ENCODE measurements around the gene ZFP28.

The ZFP28 gene

DNA sequence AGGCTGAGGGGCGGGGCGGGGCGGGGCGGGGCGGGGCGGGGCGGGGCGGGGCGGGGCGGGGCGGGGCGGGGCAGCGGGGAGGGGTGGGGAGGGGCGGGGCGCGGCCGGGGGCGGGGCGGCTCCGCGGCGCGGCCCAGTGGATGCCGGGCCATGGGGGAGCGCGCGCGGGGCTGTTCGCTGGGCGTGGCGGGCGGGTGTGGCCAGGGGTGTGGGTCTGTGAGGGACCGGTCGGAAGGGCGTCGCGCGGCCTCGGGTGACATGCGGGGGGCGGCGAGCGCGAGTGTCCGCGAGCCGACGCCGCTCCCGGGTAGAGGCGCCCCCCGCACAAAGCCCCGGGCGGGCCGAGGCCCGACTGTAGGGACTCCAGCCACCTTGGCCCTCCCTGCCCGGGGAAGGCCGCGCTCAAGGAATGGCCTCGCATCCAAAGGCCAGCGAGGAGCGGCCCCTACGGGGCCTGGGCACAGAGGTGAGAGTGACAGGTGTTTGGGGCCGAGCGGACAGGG, at the start of gene ZFP28:
Gene ZFP28, plus strand, starts transcription at position 188 of the 503 bp plus-strand sequence. Its CDS starts 71 bp downstream, at position 259.
- DNase-seq: no peak

- no peak for DNase-seq
Measured at GRCh38 chr19:56491399-56491798, 47.3 kb upstream of the ZFP28 start.

DNA sequence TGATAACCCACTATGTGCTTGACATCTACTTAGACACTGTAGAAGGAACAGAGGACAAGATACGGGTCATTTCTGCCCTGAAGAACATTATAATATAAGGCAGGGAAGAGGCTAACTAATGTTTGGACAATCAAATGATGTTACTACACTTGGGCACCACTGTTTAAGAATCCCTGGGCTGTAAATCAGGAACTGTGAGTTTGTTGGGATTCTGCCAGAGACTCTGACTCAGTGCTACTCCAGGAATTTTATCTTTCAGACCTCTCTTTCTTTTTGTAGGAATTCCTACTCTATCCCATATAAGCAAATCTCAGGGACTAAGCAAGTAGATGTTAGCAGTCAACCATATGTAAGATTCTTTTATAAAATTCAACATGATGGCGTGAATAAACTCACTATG, 34.2 kb upstream of the ZFP28 start:
- no peak for DNase-seq

GRCh38 chr19:56507446-56508289, 31.1 kb upstream of the ZFP28 start, which contains the start of gene ZNF471:
Gene ZNF471 (plus strand): TSS chr19:56507855. CDS start chr19:56511572, 3,717 bp downstream.
- DNase-seq: no peak

GRCh38 chr19:56508290-56508778, 30.4 kb upstream of the ZFP28 start:
- DNase-seq: no peak

DNA sequence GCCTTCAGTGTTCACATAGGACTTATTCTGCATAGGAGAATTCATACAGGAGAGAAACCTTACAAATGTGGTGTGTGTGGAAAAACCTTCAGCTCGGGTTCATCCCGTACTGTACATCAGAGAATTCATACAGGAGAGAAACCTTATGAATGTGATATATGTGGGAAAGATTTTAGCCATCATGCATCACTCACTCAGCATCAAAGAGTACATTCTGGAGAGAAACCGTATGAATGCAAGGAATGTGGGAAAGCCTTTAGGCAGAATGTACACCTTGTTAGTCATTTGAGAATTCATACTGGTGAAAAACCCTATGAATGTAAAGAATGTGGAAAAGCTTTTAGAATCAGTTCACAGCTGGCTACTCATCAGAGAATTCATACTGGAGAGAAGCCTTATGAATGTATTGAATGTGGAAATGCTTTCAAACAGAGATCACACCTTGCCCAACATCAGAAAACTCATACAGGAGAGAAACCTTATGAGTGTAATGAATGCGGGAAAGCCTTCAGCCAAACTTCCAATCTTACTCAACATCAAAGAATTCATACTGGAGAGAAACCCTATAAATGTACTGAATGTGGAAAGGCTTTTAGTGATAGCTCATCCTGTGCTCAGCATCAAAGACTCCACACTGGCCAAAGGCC, 13.4 kb upstream of the ZFP28 start:
- DNase-seq: no peak

GRCh38 chr19:56537442-56537841, 1.3 kb upstream of the ZFP28 start:
- DNase-seq: no peak

GRCh38 chr19:56538254-56538760, 441 bp upstream of the ZFP28 start:
- DNase-seq: peak; percentile 2

GRCh38 chr19:56543776-56544175, 5.0 kb downstream of the ZFP28 start:
- no peak for DNase-seq

GRCh38 chr19:56547535-56547934, 8.8 kb downstream of the ZFP28 start:
- DNase-seq: no peak

DNA sequence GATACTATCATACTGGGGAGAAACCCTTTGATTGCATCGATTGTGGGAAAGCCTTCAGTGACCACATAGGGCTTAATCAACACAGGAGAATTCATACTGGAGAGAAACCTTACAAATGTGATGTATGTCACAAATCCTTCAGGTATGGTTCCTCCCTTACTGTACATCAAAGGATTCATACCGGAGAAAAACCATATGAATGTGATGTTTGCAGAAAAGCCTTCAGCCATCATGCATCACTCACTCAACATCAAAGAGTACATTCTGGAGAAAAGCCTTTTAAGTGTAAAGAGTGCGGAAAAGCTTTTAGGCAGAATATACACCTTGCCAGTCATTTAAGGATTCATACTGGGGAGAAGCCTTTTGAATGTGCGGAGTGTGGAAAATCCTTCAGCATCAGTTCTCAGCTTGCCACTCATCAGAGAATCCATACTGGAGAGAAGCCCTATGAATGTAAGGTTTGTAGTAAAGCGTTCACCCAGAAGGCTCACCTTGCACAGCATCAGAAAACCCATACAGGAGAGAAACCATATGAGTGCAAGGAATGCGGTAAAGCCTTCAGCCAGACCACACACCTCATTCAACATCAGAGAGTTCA, 15.6 kb downstream of the ZFP28 start:
- no peak for DNase-seq

GRCh38 chr19:56562766-56563165, 24.0 kb downstream of the ZFP28 start:
- no peak for DNase-seq

GRCh38 chr19:56566904-56567273, 28.1 kb downstream of the ZFP28 start:
- DNase-seq: no peak

DNA sequence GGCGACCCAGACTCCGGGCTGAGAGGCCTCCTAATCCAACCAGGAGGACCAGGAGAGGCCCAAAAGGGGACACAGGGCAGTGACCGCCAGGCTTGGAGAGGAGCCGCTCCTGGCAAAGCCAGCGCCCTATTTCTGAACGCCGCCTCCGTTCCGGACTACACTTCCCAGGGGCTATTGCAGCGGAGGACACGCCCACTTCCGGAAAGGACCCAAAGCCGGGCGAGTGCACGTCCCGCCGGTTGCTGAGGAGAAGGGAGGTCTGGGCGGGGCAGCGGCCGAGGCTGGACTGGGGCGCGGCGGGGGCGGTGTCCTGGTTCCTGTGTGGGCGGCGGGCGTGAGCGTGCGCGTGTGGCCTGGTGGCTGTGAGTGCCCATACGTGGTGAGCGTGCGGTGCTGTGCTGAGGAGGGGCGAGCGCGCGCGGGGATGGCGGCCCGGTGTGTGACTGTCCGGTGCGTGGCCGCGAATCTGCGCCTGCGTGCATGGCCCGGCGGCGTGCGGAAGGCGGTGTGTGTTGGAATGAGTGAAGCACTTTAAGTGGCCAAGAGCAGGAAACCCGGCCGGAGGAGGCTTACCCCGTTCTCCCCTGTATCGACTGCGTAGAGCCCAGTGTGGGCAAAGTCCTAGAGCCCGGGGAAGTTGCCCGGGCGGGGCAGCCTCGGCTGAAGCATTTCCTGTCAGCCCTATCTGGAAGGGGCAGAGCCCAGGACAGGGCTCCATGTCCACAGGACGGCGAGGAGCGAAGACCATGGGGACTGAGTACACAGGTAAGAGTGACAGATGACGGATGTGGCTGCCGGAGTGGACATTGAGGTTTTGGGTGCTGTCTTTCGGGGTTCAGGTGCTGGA, 28.7 kb downstream of the ZFP28 start, which contains the start of gene ZNF470:
Gene ZNF470, plus strand, starts transcription at position 195 of the 847 bp plus-strand sequence. CDS start 2,844 bp downstream, outside the sequence.
- DNase-seq: no peak

DNA sequence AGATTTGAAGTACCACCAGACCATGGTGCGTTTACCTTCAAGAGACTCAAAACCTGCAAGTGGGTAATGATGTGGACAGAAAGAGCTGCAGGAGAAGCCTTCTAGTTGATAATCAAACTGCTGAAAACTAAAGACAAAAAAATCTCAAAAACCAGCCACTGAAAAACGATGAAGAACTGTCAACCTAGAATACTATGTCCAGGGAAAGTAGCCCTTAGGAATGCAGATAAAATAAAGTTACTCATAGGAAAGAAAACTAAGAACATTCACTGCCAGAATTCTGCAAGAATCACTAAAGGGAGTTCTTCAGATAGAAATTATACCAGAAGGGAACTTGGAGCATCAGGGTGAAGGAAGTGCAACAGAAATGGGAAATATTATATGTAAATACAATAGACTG, 33.8 kb downstream of the ZFP28 start:
- DNase-seq: no peak

- no peak for DNase-seq
Measured at GRCh38 chr19:56573914-56574313, 35.2 kb downstream of the ZFP28 start.

GRCh38 chr19:56577719-56578602, 39.2 kb downstream of the ZFP28 start:
- no peak for DNase-seq

DNA sequence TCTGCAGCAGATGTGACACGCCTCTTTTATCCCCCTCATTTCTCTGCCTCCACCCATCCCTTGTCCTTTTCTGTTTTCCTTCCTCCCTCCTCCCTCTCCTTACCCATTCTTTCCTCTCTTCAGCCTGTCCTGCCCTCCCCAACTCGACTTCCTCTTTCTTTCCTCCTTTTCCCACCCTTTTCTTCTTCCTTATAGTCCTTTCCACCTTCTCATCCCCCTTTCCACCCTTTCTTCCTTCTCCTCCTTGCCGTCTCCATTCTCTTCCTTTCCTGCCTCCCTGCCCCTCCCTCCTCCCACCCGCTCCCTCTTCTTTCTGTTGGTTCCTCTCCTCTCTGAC, 55.7 kb downstream of the ZFP28 start:
- DNase-seq: no peak

- peak; percentile 63 for DNase-seq
Measured at GRCh38 chr19:56594783-56595547, 56.2 kb downstream of the ZFP28 start, which contains the start of gene ZNF71. Gene ZNF71 (plus strand): TSS chr19:56595302. CDS start chr19:56601559, 6,257 bp downstream.

DNA sequence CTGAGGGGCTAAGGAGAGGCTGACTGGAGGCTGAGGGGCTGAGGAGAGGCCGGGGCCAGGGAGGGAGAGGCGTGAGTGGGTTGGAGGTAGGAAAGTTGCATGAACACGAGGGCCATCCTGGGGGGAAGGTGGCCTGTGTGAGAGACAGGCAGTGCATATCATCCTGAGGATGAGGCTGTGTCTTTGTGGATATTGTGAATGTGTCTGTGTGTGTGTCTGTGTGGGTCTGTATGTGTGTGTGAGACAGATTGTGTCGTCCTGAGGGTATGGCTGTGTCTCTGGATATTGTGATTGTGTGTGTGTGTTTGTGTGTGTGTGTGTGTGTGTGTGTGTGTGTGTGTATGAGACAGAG, 56.8 kb downstream of the ZFP28 start:
- DNase-seq: no peak
